Liver (tissue), 9 donors: Measurements from ENCODE around the gene CEPT1. TPM values are rescaled to one million over a fixed set of nuclear protein-coding genes. Genes with fewer than 3 reads are reported as not detected.

Experiments used
- DNase-seq: peaks from one replicate; pipeline ENCODE4 v3.0.0-alpha.2; 2017; ENCODE audit warnings: low spot score
- H3K27ac ChIP-seq, 2 donors: one replicate each; pipeline ENCODE4 v1.7.0; 2013; ENCODE audit warnings: inconsistent platforms in 2 of 2, low read length in 2 of 2, control low read depth in 1 of 2, low read depth in 1 of 2, mild to moderate bottlenecking in 1 of 2
- H3K27me3 ChIP-seq, 4 donors: one replicate each; pipeline versions ENCODE4 v1.6.1 to v1.7.0; 2013; ENCODE audit warnings: low read length in 3 of 4, inconsistent platforms in 1 of 4, mild to moderate bottlenecking in 1 of 4, moderate library complexity in 1 of 4; ENCODE audit not compliant: control insufficient read depth in 4 of 4, insufficient read depth in 4 of 4
- H3K36me3 ChIP-seq, 4 donors: one replicate each; pipeline versions ENCODE4 v1.6.1 to v1.7.0; 2013; ENCODE audit warnings: low read length in 3 of 4, mild to moderate bottlenecking in 3 of 4, low read depth in 1 of 4, moderate library complexity in 1 of 4; ENCODE audit not compliant: control insufficient read depth in 4 of 4, insufficient read depth in 3 of 4
- H3K4me1 ChIP-seq, 4 donors: one replicate each; pipeline versions ENCODE4 v1.6.1 to v1.7.0; 2013; ENCODE audit warnings: low read length in 3 of 4, mild to moderate bottlenecking in 3 of 4, moderate library complexity in 1 of 4; ENCODE audit not compliant: control insufficient read depth in 4 of 4, insufficient read depth in 4 of 4
- H3K4me3 ChIP-seq, 3 donors: one replicate each; pipeline versions ENCODE4 v1.6.1 to v1.7.0; 2013; ENCODE audit warnings: low read length in 3 of 3, control low read depth in 1 of 3, low read depth in 1 of 3, mild to moderate bottlenecking in 1 of 3
- H3K9ac ChIP-seq, 2 donors: one replicate each; pipeline ENCODE4 v1.7.0; 2013; ENCODE audit warnings: low read length in 2 of 2, mild to moderate bottlenecking in 2 of 2, moderate library complexity in 2 of 2, control low read depth in 1 of 2, low read depth in 1 of 2
- H3K9me3 ChIP-seq, 4 donors: one replicate each; pipeline versions ENCODE4 v1.6.1 to v1.7.0; 2013; ENCODE audit warnings: low read length in 3 of 4; ENCODE audit not compliant: control insufficient read depth in 4 of 4
- ATF3 ChIP-seq: IDR thresholded peaks from 2 replicates; pipeline ENCODE4 v1.6.1; 2016; ENCODE audit warnings: antibody characterized with exemption
- CTCF ChIP-seq: fragments of 150-350 bp; IDR thresholded peaks from 2 replicates; pipeline ENCODE4 v1.5.1; 2017; ENCODE audit warnings: improper control_type of control experiment, low read depth, low read length; ENCODE audit not compliant: missing input control
- FOXA1 ChIP-seq: IDR thresholded peaks from 2 replicates; pipeline ENCODE4 v1.6.1; 2016; ENCODE audit warnings: antibody characterized with exemption
- FOXA2 ChIP-seq: IDR thresholded peaks from 2 replicates; pipeline ENCODE4 v1.6.1; 2016; ENCODE audit warnings: antibody characterized with exemption
- GABPA ChIP-seq, 2 donors: IDR thresholded peaks in 1 of 2; conservative IDR thresholded peaks in 1 of 2; 2 replicates each; pipeline ENCODE4 v1.6.1; 2016; ENCODE audit warnings: antibody characterized with exemption in 2 of 2, mild to moderate bottlenecking in 1 of 2, moderate library complexity in 1 of 2
- HNF4A ChIP-seq, 2 donors: conservative IDR thresholded peaks; 2 replicates each; pipeline ENCODE4 v1.6.1; 2016; ENCODE audit warnings: antibody characterized with exemption in 2 of 2, mild to moderate bottlenecking in 2 of 2
- HNF4G ChIP-seq: IDR thresholded peaks from 2 replicates; pipeline ENCODE4 v1.6.1; 2016; ENCODE audit warnings: antibody characterized with exemption
- JUND ChIP-seq, 2 donors: IDR thresholded peaks; 2 replicates each; pipeline ENCODE4 v1.6.1; 2016; ENCODE audit warnings: antibody characterized with exemption in 2 of 2
- NR2F2 ChIP-seq: IDR thresholded peaks from 2 replicates; pipeline ENCODE4 v1.6.1; 2016; ENCODE audit warnings: antibody characterized with exemption
- RAD21 ChIP-seq, 2 donors: IDR thresholded peaks; 2 replicates each; pipeline ENCODE4 v1.6.1; 2016; ENCODE audit warnings: antibody characterized with exemption in 2 of 2, mild to moderate bottlenecking in 2 of 2
- RXRA ChIP-seq, 2 donors: IDR thresholded peaks; 2 replicates each; pipeline ENCODE4 v1.6.1; 2017 to 2018; ENCODE audit warnings: antibody characterized with exemption in 2 of 2, mild to moderate bottlenecking in 1 of 2
- SP1 ChIP-seq: IDR thresholded peaks from 2 replicates; pipeline ENCODE4 v1.6.1; 2018; ENCODE audit warnings: antibody characterized with exemption, mild to moderate bottlenecking
- TAF1 ChIP-seq: conservative IDR thresholded peaks from 2 replicates; pipeline ENCODE4 v1.6.1; 2016; ENCODE audit warnings: antibody characterized with exemption, mild to moderate bottlenecking
- YY1 ChIP-seq: IDR thresholded peaks from 2 replicates; pipeline ENCODE4 v1.6.1; 2016; ENCODE audit warnings: antibody characterized with exemption, mild to moderate bottlenecking
- WGBS: extraction: QIAGEN DNeasy Blood & Tissue Kit; methylation state at CpG from one replicate; pipeline ENCODE4 v1.1.7; 2013; 5-methylcytosine and 5-hydroxymethylcytosine counted together
- polyA plus RNA-seq, 2 donors: library from polyadenylated mRNA; stranded (reverse) in 1 of 2; unstranded in 1 of 2; fragments of 200-250 nt in 1 of 2; fragments of >200 nt in 1 of 2; fragmentation: Nextera tagmentation in 1 of 2; extraction: Ambion mirVana in 1 of 2; gene quantifications; one replicate each; pipeline versions ENCODE4 v1.2.1 to v1.2.3, GENCODE V29; 2013 to 2015
- total RNA-seq, 2 donors: library from RNA; depleted of rRNA; stranded (reverse); fragments of >200 nt; gene quantifications; one replicate each; pipeline ENCODE4 v1.2.3, GENCODE V29; 2014
- TF ChIP-seq, protein P1 (sequence below): IDR thresholded peaks from 2 replicates; pipeline ENCODE4 v1.6.1; 2016; ENCODE audit warnings: antibody characterized with exemption, mild to moderate bottlenecking
- TF ChIP-seq, protein P2 (sequence below): IDR thresholded peaks from 2 replicates; pipeline ENCODE4 v1.6.1; 2016; ENCODE audit warnings: antibody characterized with exemption
- donor health status: healthy.
- donor health status: healthy.
- donor health status: healthy.
- donor health status: healthy.
- donor health status: healthy.

The CEPT1 gene
- total and polyA plus RNA-seq, 4 donors = 10.0 to 37.3 (median 27.7) TPM

DNA sequence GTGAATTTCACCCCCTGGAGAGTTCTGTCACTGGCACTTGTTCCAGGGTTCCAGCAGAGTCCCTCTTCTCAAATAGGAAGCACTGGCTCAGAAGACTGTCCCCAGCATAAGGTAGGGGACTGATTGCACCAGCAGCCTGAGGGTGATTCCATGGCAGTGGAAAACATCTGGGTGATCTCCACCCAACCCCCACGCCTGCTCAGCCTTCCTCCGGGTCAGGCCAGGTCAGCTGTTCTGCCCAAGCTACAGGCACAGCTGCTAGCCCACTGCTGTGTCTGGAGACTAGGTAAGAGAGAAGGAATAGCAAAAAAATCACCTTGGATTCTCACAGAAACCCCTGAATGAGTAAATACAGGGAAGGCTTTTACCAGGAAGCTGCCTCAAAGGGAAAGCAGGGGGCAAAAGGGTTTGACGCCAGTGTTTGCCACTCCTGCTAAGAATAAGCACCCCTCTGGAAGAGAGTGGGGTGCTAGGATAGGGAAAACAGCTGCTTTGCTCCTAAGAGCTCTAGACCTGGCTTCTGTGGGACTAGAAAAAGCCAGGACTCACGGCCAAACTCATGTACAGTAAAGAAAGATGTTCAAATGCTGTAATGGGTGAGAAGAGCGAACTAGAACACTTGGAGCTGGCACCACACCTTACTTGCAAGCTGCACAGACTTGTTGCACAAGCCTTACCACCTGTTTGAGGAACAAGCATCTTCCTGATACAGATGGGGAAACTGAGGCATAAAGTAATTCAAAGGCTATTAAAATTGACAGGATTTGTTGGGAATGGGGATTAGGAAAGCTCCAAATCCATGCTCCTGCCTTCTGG, 61.5 kb downstream of the CEPT1 start:
- 79% methylated on average over 5 of the region's 5 CpGs for WGBS
- Histone ChIP-seq H3K4me3 (peak overlapping the region in 1 of 3 donors; percentile 14), H3K9ac (peak overlapping the region in 1 of 2 donors; percentile 45), H3K27ac (peak overlapping the region; percentile 55 to 80), H3K4me1 (peaks cover 10 to 62% (median 46%) of the 10 kb centered on the region in 4 donors), H3K27me3 (no peaks in the 10 kb centered on the region), H3K9me3 (no peaks in the 10 kb centered on the region), H3K36me3 (peaks cover 0 to 16% (median 1%) of the 10 kb centered on the region in 4 donors)
- TF ChIP-seq RXRA (IDR thresholded peaks at IDR 0.05) (peak in 1 of 2 donors; percentile 59), FOXA1 (no peak)
- no peak for DNase-seq

DNA sequence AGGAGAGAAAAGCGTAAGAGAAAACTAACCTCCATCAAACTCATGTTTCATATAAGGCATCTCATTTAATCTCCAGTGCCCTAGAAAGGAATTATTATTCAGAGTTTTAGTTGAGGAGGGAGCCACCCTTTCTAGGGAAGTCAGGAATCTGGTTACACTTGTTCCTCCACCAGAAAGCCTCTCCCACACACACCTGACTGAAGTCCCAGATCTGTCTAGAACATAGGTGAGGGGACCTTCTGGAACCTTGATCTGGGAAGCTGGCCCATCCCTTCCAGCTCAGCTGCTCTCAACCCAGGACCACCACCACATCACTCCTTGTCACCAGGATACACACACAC, 62.3 kb downstream of the CEPT1 start:
- no peak overlapping the region for H3K4me3 ChIP-seq
- no peak overlapping the region for H3K9ac ChIP-seq
- DNase-seq = no peak
- H3K36me3 ChIP-seq = peaks cover 0 to 8% (median 0%) of the 10 kb centered on the region in 4 donors
- TF ChIP-seq CTCF (no peak), TAF1 (no peak), HNF4G (no peak), RXRA (IDR thresholded peaks at IDR 0.05) (no peak), FOXA2 (no peak), ATF3 (no peak), FOXA1 (no peak), YY1 (no peak), JUND (IDR thresholded peaks at IDR 0.05) (no peak), HNF4A (conservative IDR thresholded peaks at IDR 0.05) (no peak), RAD21 (IDR thresholded peaks at IDR 0.05) (no peak), GABPA (IDR thresholded peaks at IDR 0.05 in 1 of 2, conservative IDR thresholded peaks at IDR 0.05 in 1 of 2) (no peak), SP1 (no peak), NR2F2 (no peak)
- TF ChIP-seq, protein P1, sequence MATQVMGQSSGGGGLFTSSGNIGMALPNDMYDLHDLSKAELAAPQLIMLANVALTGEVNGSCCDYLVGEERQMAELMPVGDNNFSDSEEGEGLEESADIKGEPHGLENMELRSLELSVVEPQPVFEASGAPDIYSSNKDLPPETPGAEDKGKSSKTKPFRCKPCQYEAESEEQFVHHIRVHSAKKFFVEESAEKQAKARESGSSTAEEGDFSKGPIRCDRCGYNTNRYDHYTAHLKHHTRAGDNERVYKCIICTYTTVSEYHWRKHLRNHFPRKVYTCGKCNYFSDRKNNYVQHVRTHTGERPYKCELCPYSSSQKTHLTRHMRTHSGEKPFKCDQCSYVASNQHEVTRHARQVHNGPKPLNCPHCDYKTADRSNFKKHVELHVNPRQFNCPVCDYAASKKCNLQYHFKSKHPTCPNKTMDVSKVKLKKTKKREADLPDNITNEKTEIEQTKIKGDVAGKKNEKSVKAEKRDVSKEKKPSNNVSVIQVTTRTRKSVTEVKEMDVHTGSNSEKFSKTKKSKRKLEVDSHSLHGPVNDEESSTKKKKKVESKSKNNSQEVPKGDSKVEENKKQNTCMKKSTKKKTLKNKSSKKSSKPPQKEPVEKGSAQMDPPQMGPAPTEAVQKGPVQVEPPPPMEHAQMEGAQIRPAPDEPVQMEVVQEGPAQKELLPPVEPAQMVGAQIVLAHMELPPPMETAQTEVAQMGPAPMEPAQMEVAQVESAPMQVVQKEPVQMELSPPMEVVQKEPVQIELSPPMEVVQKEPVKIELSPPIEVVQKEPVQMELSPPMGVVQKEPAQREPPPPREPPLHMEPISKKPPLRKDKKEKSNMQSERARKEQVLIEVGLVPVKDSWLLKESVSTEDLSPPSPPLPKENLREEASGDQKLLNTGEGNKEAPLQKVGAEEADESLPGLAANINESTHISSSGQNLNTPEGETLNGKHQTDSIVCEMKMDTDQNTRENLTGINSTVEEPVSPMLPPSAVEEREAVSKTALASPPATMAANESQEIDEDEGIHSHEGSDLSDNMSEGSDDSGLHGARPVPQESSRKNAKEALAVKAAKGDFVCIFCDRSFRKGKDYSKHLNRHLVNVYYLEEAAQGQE = no peak
- TF ChIP-seq, protein P2, sequence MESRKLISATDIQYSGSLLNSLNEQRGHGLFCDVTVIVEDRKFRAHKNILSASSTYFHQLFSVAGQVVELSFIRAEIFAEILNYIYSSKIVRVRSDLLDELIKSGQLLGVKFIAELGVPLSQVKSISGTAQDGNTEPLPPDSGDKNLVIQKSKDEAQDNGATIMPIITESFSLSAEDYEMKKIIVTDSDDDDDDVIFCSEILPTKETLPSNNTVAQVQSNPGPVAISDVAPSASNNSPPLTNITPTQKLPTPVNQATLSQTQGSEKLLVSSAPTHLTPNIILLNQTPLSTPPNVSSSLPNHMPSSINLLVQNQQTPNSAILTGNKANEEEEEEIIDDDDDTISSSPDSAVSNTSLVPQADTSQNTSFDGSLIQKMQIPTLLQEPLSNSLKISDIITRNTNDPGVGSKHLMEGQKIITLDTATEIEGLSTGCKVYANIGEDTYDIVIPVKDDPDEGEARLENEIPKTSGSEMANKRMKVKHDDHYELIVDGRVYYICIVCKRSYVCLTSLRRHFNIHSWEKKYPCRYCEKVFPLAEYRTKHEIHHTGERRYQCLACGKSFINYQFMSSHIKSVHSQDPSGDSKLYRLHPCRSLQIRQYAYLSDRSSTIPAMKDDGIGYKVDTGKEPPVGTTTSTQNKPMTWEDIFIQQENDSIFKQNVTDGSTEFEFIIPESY = no peak
- peaks cover 10 to 59% (median 43%) of the 10 kb centered on the region in 4 donors for H3K4me1 ChIP-seq
- 89% methylated on average over 1 of the region's 1 CpG for WGBS
- H3K9me3 ChIP-seq = no peaks in the 10 kb centered on the region
- H3K27ac ChIP-seq = peak overlapping the region in 1 of 2 donors; percentile 25
- H3K27me3 ChIP-seq = no peaks in the 10 kb centered on the region
